ENCODE measurements around the gene EIF3CL. TPM values are rescaled to one million over a fixed set of nuclear protein-coding genes. Genes with fewer than 3 reads are reported as not detected.
"Not testable (repeated sequence)": the region's sequence is repeated elsewhere in the genome, so short reads cannot be mapped to it uniquely, and the experiment has no call there.

EIF3CL gene
- total RNA-seq = 183 and 187 TPM in 2 replicates

- DNase-seq = not testable (repeated sequence)
These were observed at the start of gene EIF3CL for GRCh38 chr16:28403220-28404072. Gene EIF3CL, minus strand, starts transcription at chr16:28403841. Its CDS starts 223 bp downstream, at chr16:28403618.

DNA sequence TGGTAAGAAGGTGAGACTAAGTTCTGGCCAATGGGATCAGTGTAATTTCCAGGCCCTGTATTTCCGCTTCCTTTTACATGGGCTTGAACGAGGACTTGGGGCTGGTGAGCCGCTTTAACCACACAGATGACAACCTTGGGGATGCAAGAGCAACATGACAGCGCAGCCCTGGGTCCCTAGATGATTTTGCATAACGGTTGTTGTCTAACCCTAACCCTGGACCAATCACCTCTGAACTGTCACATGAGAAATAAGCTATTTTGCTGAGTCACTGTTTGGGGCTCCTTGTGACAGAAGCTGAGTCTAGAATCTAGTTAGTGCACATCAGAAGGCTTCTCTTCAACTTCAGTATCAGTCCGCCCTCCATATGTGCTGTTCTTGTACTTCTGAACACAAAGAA is 43.4 kb upstream of the EIF3CL start:
- not testable (repeated sequence) for DNase-seq

DNA sequence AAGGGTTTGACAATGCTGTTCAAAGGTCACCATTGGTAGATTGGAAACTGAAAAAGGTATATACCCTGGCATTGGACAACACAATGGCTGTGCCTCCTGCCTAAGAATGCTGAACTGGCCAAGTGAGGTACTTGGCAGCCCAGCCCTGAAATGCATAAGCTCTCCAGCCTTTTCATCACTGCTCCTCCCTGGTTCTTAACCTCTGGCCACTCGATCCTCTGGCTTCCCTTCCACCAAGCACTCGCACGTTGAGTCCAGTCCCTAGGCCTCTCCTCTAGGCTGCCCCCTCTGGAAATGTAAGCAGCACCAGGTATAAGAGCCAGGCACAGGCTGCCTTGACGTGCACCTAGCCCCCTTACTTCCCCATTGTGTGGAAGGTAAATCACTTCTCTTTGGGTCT is 42.7 kb upstream of the EIF3CL start:
- DNase-seq = not testable (repeated sequence)

GRCh38 chr16:28443943-28444342 is 40.3 kb upstream of the EIF3CL start:
- DNase-seq = not testable (repeated sequence)

GRCh38 chr16:28438899-28439298 is 35.3 kb upstream of the EIF3CL start:
- DNase-seq = not testable (repeated sequence)

GRCh38 chr16:28435340-28435739 is 31.7 kb upstream of the EIF3CL start:
- not testable (repeated sequence) for DNase-seq

GRCh38 chr16:28426060-28426680 is 22.5 kb upstream of the EIF3CL start:
- not testable (repeated sequence) for DNase-seq

DNA sequence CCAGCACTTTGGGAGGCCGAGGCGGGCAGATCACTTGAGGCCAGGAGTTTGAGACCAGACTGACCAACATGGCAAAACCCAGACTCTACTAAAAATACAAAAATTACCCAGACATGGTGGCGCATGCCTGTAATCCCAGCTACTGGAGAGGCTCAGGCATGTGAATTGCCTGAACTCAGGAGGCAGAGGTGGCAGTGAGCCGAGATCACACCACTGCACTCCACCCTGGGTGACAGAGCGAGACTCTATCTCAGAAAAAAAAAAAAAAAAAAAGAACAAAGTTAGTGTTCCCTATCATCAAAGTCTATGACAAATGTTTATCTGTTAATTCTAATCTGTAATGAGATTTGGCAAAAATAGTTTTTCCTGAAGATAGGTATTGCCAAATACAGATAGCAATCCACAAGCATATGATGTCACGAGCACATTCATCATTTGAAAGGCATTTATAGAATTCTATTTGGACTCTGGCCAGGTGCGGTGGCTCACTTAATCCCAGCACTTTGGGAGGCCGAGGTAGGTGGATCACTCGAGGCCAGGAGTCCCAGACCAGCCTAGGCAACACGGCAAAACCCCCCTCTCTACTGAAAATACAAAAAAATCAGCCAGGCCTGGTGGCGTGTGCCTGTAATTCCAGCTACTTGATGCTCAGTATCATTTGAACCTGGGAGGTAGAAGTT is 17.6 kb upstream of the EIF3CL start:
- DNase-seq = not testable (repeated sequence)

DNA sequence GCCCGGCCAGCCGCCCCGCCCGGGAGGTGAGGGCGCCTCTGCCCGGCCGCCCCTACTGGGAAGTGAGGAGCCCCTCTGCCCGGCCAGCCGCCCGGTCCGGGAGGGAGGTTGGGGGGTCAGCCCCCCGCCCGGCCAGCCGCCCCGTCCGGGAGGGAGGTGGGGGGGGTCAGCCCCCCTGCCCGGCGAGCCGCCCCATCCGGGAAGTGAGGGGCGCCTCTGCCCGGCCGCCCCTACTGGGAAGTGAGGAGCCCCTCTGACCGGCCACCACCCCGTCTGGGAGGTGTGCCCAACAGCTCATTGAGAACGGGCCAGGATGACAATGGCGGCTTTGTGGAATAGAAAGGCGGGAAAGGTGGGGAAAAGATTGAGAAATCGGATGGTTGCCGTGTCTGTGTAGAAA is 13.4 kb upstream of the EIF3CL start:
- not testable (repeated sequence) for DNase-seq

GRCh38 chr16:28414530-28414929 is 10.9 kb upstream of the EIF3CL start:
- peak; percentile 0 for DNase-seq

DNA sequence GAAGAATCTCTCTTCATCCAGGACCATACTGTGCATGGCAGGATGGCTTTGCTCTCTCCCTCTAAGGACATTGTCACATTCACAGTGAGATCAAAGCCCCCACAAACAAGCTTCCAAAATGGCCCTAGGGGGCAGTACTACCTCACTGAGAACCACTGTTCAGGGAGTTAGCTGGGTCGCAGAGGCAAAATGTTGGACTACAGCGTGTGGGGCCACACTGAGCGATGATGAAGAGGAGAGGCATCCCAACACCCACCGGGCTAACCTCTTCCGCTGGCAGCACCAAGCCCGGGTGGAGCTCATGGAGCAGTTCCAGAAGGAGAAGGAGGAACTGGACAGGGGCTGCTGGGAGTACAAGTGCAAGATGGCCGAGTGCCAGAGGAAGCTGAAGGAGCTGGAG is 9.9 kb upstream of the EIF3CL start:
- not testable (repeated sequence) for DNase-seq

DNA sequence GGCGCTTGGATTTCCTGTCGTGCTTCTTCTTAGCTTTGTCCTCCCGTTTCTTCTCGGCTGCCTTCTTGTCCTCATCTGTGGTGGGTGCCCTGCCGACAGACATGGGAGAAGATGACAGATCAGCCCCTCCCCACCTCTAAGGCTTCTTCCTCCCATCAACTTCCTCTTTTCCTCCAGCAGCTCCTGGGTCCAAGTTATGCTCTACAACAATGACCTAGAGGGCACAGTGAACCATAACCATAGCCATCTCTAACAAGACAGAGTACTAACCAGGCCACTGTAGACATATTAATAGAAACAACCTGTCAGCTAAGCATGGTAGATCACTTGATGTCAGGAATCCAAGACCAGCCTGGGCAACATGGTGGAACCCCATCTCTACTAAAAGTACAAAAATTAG is 11.6 kb downstream of the EIF3CL start:
- not testable (repeated sequence) for DNase-seq

- DNase-seq = not testable (repeated sequence)
These were observed 21.3 kb downstream of the EIF3CL start for GRCh38 chr16:28382177-28382867.

DNA sequence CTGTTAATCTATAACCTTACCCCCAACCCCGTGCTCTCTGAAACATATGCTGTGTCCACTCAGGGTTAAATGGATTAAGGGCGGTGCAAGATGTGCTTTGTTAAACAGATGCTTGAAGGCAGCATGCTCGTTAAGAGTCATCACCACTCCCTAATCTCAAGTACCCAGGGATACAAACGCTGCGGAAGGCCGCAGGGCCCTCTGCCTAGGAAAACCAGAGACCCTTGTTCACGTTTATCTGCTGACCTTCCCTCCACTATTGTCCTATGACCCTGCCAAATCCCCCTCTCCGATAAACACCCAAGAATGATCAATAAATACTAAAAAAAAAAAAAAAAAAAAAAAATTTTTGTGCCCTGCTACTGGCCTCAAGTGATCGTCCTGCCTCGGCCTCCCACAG is 25.8 kb downstream of the EIF3CL start:
- DNase-seq = not testable (repeated sequence)

DNA sequence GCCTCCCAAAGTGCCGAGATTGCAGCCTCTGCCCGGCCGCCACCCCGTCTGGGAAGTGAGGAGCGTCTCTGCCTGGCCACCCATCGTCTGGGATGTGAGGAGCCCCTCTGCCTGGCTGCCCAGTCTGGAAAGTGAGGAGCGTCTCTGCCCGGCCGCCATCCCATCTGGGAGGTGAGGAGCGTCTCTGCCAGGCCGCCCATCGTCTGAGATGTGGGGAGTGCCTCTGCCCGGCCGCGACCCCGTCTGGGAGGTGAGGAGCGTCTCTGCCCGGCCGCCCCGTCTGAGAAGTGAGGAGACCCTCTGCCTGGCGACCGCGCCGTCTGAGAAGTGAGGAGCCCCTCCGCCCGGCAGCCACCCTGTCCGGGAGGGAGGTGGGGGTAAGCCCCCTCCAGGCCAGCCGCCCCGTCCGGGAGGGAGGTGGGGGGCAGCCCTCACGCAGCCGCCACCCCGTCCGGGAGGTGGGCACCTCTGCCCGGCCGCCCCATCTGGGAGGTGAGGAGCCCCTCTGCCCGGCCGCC is 26.5 kb downstream of the EIF3CL start:
- not testable (repeated sequence) for DNase-seq

- not testable (repeated sequence) for DNase-seq
These were observed 28.5 kb downstream of the EIF3CL start for GRCh38 chr16:28375115-28375514.

DNA sequence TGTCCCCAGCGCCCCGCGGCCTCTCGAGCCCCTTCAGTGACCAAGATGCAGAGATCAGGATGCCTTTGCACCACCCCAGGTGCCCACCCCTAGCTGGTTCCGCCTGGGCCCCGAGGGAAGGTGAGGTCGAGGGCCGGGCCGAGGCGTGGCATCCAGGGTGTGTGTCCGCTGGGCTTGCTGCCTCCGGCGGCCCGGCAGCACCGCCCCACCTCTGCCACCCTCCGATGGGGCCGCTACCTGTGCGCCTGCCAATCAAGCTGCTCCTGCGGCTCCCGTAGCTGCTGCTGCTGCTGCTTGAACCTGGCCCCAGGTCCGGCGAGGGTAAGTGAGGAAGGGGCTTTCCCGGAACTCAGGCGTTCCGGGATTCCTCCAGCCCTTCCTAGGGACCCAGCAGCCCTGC is 29.4 kb downstream of the EIF3CL start:
- DNase-seq = not testable (repeated sequence)

- DNase-seq = not testable (repeated sequence)
These were observed 35.7 kb downstream of the EIF3CL start for GRCh38 chr16:28367926-28368325.

GRCh38 chr16:28364268-28365173 is 39.1 kb downstream of the EIF3CL start:
- DNase-seq = not testable (repeated sequence)

DNA sequence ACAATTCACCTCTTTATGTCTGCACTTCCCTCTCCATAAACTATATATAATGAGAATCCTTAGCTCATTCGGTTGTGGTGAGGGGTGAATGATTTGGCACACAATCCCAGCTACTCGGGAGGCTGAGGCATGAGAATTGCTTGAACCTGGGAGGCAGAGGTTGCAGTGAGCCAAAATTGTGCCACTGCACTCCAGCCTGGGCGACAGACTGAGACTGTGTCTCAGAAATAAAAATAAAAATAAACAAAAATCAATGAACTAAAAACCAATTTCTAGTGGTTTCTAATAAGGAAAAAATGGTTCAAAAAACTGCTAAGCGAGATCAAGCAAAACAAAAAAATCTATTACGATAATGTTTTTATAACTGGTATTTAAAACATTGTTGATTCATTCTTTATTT is 40.2 kb downstream of the EIF3CL start, which contains the start of gene NPIPB6:
Gene NPIPB6, minus strand, starts transcription at position 101 of the 400 bp plus-strand sequence. CDS start 686 bp downstream, outside the sequence.
- DNase-seq = not testable (repeated sequence)

DNA sequence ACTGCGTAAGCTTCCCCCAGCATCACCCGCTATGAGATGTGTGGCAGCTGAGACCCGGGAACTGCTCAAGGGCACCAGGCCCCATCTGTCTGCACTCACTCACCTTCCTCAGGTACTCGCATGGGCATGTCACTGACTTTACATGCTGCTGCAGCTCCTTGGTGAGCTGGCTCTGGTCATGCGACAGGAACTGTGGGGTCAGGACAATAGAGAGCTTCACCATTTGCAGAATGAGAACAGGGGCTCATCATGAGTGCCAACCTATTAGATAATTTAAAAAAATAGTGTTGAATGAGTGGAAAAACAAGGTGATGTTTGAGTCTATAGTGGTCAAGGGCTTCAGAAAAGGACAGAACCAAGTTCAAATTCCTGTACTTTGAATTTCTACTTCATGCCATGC is 41.0 kb downstream of the EIF3CL start:
- DNase-seq = not testable (repeated sequence)

Measured in dermis blood vessel endothelial cell (primary cell).